B cell (primary cell): ENCODE results near the gene CLEC7A. TPM values are rescaled to one million over a fixed set of nuclear protein-coding genes. Genes with fewer than 3 reads are reported as not detected.

Source experiments
- ATAC-seq: fragments of 200-7000 bp; cut with Tn5 transposase; one replicate; pipeline ENCODE4 v1.10.0; 2021; ENCODE audit warnings: low read depth, mild to moderate bottlenecking, moderate number of reproducible peaks, moderate library complexity
- CTCF ChIA-PET: fragments of 350-600 bp; sonication (Branson Sonifier 250); formaldehyde crosslinking; loops from one replicate; lab custom pipeline; 2021; ENCODE audit warnings: antibody characterized with exemption, inconsistent platforms; lab: Charles Lee
- POLR2A ChIA-PET: fragments of 350-600 bp; sonication (Branson Sonifier 250); formaldehyde crosslinking; loops from one replicate; lab custom pipeline; 2021; ENCODE audit warnings: antibody characterized with exemption; lab: Charles Lee
- DNase-seq: peaks from one replicate; pipeline ENCODE4 v3.0.0; 2013
- H2AFZ ChIP-seq: 2 replicates; pipeline ENCODE4 v1.6.1; 2012; ENCODE audit warnings: mild to moderate bottlenecking, low read depth, low read length; ENCODE audit not compliant: insufficient read depth, poor library complexity, severe bottlenecking
- H3K27ac ChIP-seq, 2 donors: 1 replicate in 1 of 2; 2 replicates in 1 of 2; pipeline ENCODE4 v1.5.1; 2012 to 2013; ENCODE audit warnings: low read length in 2 of 2, mild to moderate bottlenecking in 2 of 2, moderate library complexity in 1 of 2
- H3K27me3 ChIP-seq, 4 experiments: fragments of 200-600 bp in 1 of 4; sonication (generic) in 1 of 4; replicated peaks in 1 of 4; 1 replicate in 2 of 4; 2 replicates in 2 of 4; pipeline versions ENCODE4 v1.6.1 to v1.7.0; 2013 to 2016; ENCODE audit warnings: low read length in 3 of 4, mild to moderate bottlenecking in 2 of 4, mixed read lengths in 1 of 4, moderate library complexity in 1 of 4; ENCODE audit not compliant: insufficient read depth in 4 of 4, control insufficient read depth in 3 of 4; ENCODE audit errors: control extremely low read depth in 1 of 4
- H3K36me3 ChIP-seq, 2 experiments: replicated peaks in 1 of 2; 1 replicate in 1 of 2; 2 replicates in 1 of 2; pipeline versions ENCODE4 v1.6.1 to v1.7.1; 2013; ENCODE audit warnings: low read length in 1 of 2; ENCODE audit not compliant: insufficient read depth in 2 of 2, control insufficient read depth in 1 of 2; ENCODE audit errors: control extremely low read depth in 1 of 2, extremely low read depth in 1 of 2
- H3K4me1 ChIP-seq, 2 donors: fragments of 200-600 bp in 1 of 2; sonication (generic) in 1 of 2; 1 replicate in 1 of 2; 2 replicates in 1 of 2; pipeline versions ENCODE4 v1.5.1 to v1.6.1; 2013 to 2017; ENCODE audit warnings: low read length in 2 of 2; ENCODE audit not compliant: control insufficient read depth in 2 of 2, insufficient read depth in 2 of 2
- H3K4me2 ChIP-seq: replicated peaks from 2 replicates; pipeline ENCODE3; 2012; ENCODE audit warnings: mild to moderate bottlenecking, low read depth, low read length; ENCODE audit not compliant: poor library complexity, severe bottlenecking
- H3K4me3 ChIP-seq, 5 experiments: fragments of 200-600 bp in 1 of 5; sonication (generic) in 1 of 5; 1 replicate in 3 of 5; 2 replicates in 2 of 5; pipeline versions ENCODE4 v1.5.1 to v1.7.0; 2011 to 2016; ENCODE audit warnings: low read length in 4 of 5, mild to moderate bottlenecking in 4 of 5, low read depth in 2 of 5, control low read depth in 1 of 5, moderate library complexity in 1 of 5; ENCODE audit not compliant: insufficient read depth in 1 of 5; ENCODE audit errors: control extremely low read depth in 1 of 5, extremely low read depth in 1 of 5
- H3K79me2 ChIP-seq: fragments of 200-600 bp; sonication (generic); one replicate; pipeline ENCODE4 v1.6.0; 2016; ENCODE audit warnings: low read length; ENCODE audit not compliant: control insufficient read depth, insufficient read depth
- H3K9ac ChIP-seq: fragments of 200-600 bp; sonication (generic); 2 replicates; pipeline ENCODE4 v1.6.1; 2017; ENCODE audit warnings: mild to moderate bottlenecking, low read length, moderate library complexity
- H3K9me3 ChIP-seq, 3 donors: one replicate each; pipeline versions ENCODE4 v1.6.1 to v1.7.1; 2013; ENCODE audit warnings: low read length in 2 of 3; ENCODE audit not compliant: control insufficient read depth in 2 of 3, insufficient read depth in 1 of 3; ENCODE audit errors: control extremely low read depth in 1 of 3
- H4K20me1 ChIP-seq: 2 replicates; pipeline ENCODE4 v1.6.0; 2012; ENCODE audit warnings: mild to moderate bottlenecking, low read length; ENCODE audit not compliant: insufficient read depth, control insufficient read depth, poor library complexity, severe bottlenecking
- H3K27ac Mint-ChIP-seq: one replicate; pipeline ENCODE4 v1.8.0; 2021; ENCODE audit warnings: mixed read lengths
- H3K27me3 Mint-ChIP-seq: one replicate; pipeline ENCODE4 v1.8.0; 2021; ENCODE audit warnings: mixed read lengths
- H3K4me1 Mint-ChIP-seq: one replicate; pipeline ENCODE4 v1.8.0; 2021; ENCODE audit warnings: mixed read lengths
- H3K4me3 Mint-ChIP-seq: one replicate; pipeline ENCODE4 v1.8.0; 2021; ENCODE audit warnings: mixed read lengths
- H3K9me3 Mint-ChIP-seq: one replicate; pipeline ENCODE4 v1.8.0; 2022; ENCODE audit warnings: mixed read lengths; ENCODE audit not compliant: insufficient read depth
- EZH2 ChIP-seq: IDR thresholded peaks from 2 replicates; pipeline ENCODE4 v1.6.1; 2012; ENCODE audit warnings: borderline replicate concordance, low read depth, mild to moderate bottlenecking, moderate library complexity, low read length; ENCODE audit not compliant: insufficient read depth, poor library complexity, severe bottlenecking
- WGBS: methylation state at CpG from one replicate; pipeline ENCODE4 v1.1.5; 2013; ENCODE audit warnings: missing lambda C conversion rate; ENCODE audit not compliant: insufficient coverage; 5-methylcytosine and 5-hydroxymethylcytosine counted together
- intact Hi-C: fragments of 100-400 bp; cut with micrococcal nuclease; formaldehyde crosslinking; loops from one replicate; pipeline ENCODE4 v1.10.0; 2022
- polyA plus RNA-seq: library from polyadenylated mRNA; depleted of rRNA; stranded (reverse); fragments of >200 nt; gene quantifications from 2 replicates; pipeline ENCODE4 v1.2.3, GENCODE V29; 2012
- total RNA-seq, 2 donors: library from RNA; stranded (reverse); fragments of 120-200 nt in 1 of 2; gene quantifications; 1 replicate in 1 of 2; 2 replicates in 1 of 2; pipeline versions ENCODE4 v1.2.3 to v1.2.4, GENCODE V29; 2013 to 2022
- TF ChIP-seq, protein P1 (sequence below): fragments of 200-600 bp; IDR thresholded peaks from one replicate; pipeline ENCODE4 v1.8.0; 2022; ENCODE audit warnings: antibody characterized with exemption, mild to moderate bottlenecking

CLEC7A gene
- total and polyA plus RNA-seq, 2 donors (not counting 1 experiment from before 2014, with no cell fraction given), result 0.67 to 2.4 TPM

DNA sequence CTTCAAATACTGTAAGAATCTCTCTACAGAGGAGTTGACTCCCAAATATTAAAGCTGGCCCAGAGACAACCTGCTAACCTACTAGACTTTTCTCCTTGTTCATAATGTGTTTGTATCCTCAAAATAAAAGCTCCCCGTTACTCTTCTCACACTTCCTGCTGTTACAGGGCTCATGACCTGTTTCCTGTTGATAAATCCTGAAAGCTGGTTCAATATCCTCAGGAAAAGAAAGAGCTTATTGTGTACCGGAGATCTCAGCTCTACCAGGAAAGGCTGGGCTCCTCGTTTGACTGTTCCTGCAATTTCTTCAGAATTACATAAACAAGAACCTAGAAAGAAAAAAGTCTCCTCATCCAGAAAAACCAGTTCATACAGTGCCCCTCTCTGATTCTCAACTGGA lies 62.1 kb downstream of the CLEC7A start:
- H3K9ac ChIP-seq, result no peak overlapping the region
- H3K27ac Mint-ChIP-seq, result no peak overlapping the region

DNA sequence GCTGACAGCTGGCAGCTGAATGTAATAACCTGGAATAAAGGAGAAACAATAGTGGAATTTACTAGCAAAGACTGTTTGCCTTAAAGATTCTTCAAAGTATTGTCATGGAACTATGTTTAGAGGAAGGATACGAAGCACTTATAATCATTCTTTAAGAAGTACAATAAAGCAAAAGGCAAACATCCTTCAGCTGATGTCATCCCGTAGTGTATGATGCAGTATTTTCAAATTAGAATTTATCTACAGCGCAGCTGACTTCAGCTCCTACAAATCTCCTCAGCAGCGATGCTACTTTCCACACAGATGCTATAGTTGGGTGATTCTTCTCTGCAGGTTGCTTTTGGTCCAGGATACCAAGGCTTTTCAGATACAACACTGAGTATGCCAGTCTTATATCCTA lies 62.7 kb downstream of the CLEC7A start:
- Mint-ChIP-seq H3K27ac (no peak overlapping the region), H3K4me3 (no peak overlapping the region), H3K27me3 (peaks cover 38% of the 10 kb centered on the region), H3K9me3 (no peaks in the 10 kb centered on the region), H3K4me1 (peaks cover 13% of the 10 kb centered on the region)
- ChIA-PET CTCF (no interaction called here), POLR2A (no interaction called here)
- Histone ChIP-seq H3K4me3 (no peak overlapping the region), H3K9me3 (no peaks in the 10 kb centered on the region), H2AFZ (no peak overlapping the region), H3K79me2 (no peaks in the 10 kb centered on the region), H3K4me2 (no peak overlapping the region), H3K36me3 (no peaks in the 10 kb centered on the region), H3K9ac (no peak overlapping the region), H4K20me1 (no peaks in the 10 kb centered on the region), H3K4me1 (peaks cover 0 to 14% of the 10 kb centered on the region in 2 donors), H3K27ac (no peak overlapping the region), H3K27me3 (peaks cover 0 to 15% (median 2%) of the 10 kb centered on the region in 4 experiments)
- WGBS, result no CpG with 5 or more reads among the region's 4 CpGs
- ATAC-seq (no peak), DNase-seq (no peak)
- no peak for TF ChIP-seq EZH2
- TF ChIP-seq, protein P1, sequence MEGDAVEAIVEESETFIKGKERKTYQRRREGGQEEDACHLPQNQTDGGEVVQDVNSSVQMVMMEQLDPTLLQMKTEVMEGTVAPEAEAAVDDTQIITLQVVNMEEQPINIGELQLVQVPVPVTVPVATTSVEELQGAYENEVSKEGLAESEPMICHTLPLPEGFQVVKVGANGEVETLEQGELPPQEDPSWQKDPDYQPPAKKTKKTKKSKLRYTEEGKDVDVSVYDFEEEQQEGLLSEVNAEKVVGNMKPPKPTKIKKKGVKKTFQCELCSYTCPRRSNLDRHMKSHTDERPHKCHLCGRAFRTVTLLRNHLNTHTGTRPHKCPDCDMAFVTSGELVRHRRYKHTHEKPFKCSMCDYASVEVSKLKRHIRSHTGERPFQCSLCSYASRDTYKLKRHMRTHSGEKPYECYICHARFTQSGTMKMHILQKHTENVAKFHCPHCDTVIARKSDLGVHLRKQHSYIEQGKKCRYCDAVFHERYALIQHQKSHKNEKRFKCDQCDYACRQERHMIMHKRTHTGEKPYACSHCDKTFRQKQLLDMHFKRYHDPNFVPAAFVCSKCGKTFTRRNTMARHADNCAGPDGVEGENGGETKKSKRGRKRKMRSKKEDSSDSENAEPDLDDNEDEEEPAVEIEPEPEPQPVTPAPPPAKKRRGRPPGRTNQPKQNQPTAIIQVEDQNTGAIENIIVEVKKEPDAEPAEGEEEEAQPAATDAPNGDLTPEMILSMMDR, result no peak
- intact Hi-C loops, result no loop called here

More for the DNA sequence above, 62.1 kb downstream of the CLEC7A start:
- 7% methylated on average over 2 of the region's 3 CpGs for WGBS
- Mint-ChIP-seq H3K4me1 (peaks cover 13% of the 10 kb centered on the region), H3K9me3 (no peaks in the 10 kb centered on the region), H3K27me3 (peaks cover 43% of the 10 kb centered on the region), H3K4me3 (no peak overlapping the region)
- Histone ChIP-seq H3K9me3 (no peaks in the 10 kb centered on the region), H3K4me2 (no peak overlapping the region), H3K79me2 (no peaks in the 10 kb centered on the region), H3K27ac (no peak overlapping the region), H2AFZ (no peak overlapping the region), H3K4me3 (no peak overlapping the region), H3K36me3 (no peaks in the 10 kb centered on the region), H3K27me3 (peaks cover 0 to 15% (median 2%) of the 10 kb centered on the region in 4 experiments), H4K20me1 (no peaks in the 10 kb centered on the region), H3K4me1 (peaks cover 0 to 14% of the 10 kb centered on the region in 2 donors)
- ChIA-PET CTCF (no interaction called here), POLR2A (no interaction called here)
- no peak for DNase-seq
- no peak for ATAC-seq
- TF ChIP-seq, protein P1, result no peak
- no peak for TF ChIP-seq EZH2
- intact Hi-C loops, result no loop called here

Other genes with a start within 250 kb of the CLEC7A start
- gene KLRF2, start 248.7 kb downstream of the CLEC7A start, total RNA-seq, result not detected in 2 replicates
- gene KLRF2, start 248.7 kb downstream of the CLEC7A start, polyA plus RNA-seq, result 0.36 TPM in 1 of 2 replicates, not detected in the other
- gene CLEC2A, start 197.8 kb downstream of the CLEC7A start, total RNA-seq, result not detected in 2 replicates
- gene CLEC2A, start 197.8 kb downstream of the CLEC7A start, polyA plus RNA-seq, result not detected in 2 replicates
- gene CLEC12A, start 158.8 kb downstream of the CLEC7A start, total RNA-seq, result not detected in 2 replicates
- gene CLEC12A, start 158.8 kb downstream of the CLEC7A start, polyA plus RNA-seq, result 0.76 and 1.0 TPM in 2 replicates
- not detected in 2 replicates for gene CLEC1B, start 131.1 kb downstream of the CLEC7A start, total RNA-seq
- gene CLEC1B, start 131.1 kb downstream of the CLEC7A start, polyA plus RNA-seq, result not detected in 2 replicates
- not detected in 2 replicates for gene CLEC12B, start 119.6 kb downstream of the CLEC7A start, total RNA-seq
- 0.09 and 0.34 TPM in 2 replicates for gene CLEC12B, start 119.6 kb downstream of the CLEC7A start, polyA plus RNA-seq
- not detected in 2 replicates for gene CLEC9A, start 99.5 kb downstream of the CLEC7A start, total RNA-seq
- not detected in 2 replicates for gene CLEC9A, start 99.5 kb downstream of the CLEC7A start, polyA plus RNA-seq
- gene CLEC1A, start 31.2 kb downstream of the CLEC7A start, total RNA-seq, result not detected in 2 replicates
- 0.10 TPM in 1 of 2 replicates, not detected in the other for gene CLEC1A, start 31.2 kb downstream of the CLEC7A start, polyA plus RNA-seq
- gene OLR1, start 41.9 kb upstream of the CLEC7A start, total RNA-seq, result 0.12 TPM in 1 of 2 replicates, not detected in the other
- 0.07 TPM in 1 of 2 replicates, not detected in the other for gene OLR1, start 41.9 kb upstream of the CLEC7A start, polyA plus RNA-seq
- gene TMEM52B, start 48.8 kb upstream of the CLEC7A start, total RNA-seq, result not detected in 2 replicates
- 0.03 TPM in 1 of 2 replicates, not detected in the other for gene TMEM52B, start 48.8 kb upstream of the CLEC7A start, polyA plus RNA-seq
- gene GABARAPL1, start 82.7 kb upstream of the CLEC7A start, total RNA-seq, result 11.9 and 12.0 TPM in 2 replicates
- gene GABARAPL1, start 82.7 kb upstream of the CLEC7A start, polyA plus RNA-seq, result 4.5 and 28.1 TPM in 2 replicates
- 0.32 and 0.92 TPM in 2 replicates for gene KLRD1, start 177.7 kb upstream of the CLEC7A start, total RNA-seq
- gene KLRD1, start 177.7 kb upstream of the CLEC7A start, polyA plus RNA-seq, result 0.22 and 0.55 TPM in 2 replicates